ENCODE data around the gene CNGA3.

CNGA3 gene

GRCh38 chr2:98308532-98308931 lies 37.7 kb upstream of the CNGA3 start:
- Histone ChIP-seq H3K4me1 (ENCODE audit: control insufficient read depth in 1 of 2, insufficient read depth in 2 of 2, low read length in 2 of 2) (no peaks in the 10 kb centered on the region), H3K4me2 (ENCODE audit: low read length) (no peak overlapping the region), H2AFZ (ENCODE audit: insufficient read depth, low read length, poor library complexity) (no peak overlapping the region), H2BK120ac (ENCODE audit: insufficient read depth, low read length, poor library complexity) (no peak overlapping the region), H3K27ac (ENCODE audit: low read depth, low read length) (no peak overlapping the region), H2BK12ac (ENCODE audit: low read length) (no peak overlapping the region), H4K8ac (ENCODE audit: low read depth, low read length) (no peak overlapping the region), H3K9ac (ENCODE audit: low read length) (no peak overlapping the region), H3K14ac (ENCODE audit: low read length) (no peak overlapping the region), H3K36me3 (ENCODE audit: control insufficient read depth in 1 of 2, insufficient read depth in 2 of 2, low read length in 2 of 2) (no peaks in the 10 kb centered on the region), H3K4ac (ENCODE audit: low read depth, low read length) (no peak overlapping the region), H4K12ac (ENCODE audit: low read depth, low read length) (no peak overlapping the region), H3K79me2 (ENCODE audit: control insufficient read depth, insufficient read depth, low read length, poor library complexity) (no peaks in the 10 kb centered on the region), H4K91ac (ENCODE audit: low read depth, low read length) (no peak overlapping the region), H2BK5ac (ENCODE audit: low read depth, low read length, poor library complexity) (no peak overlapping the region), H3K18ac (ENCODE audit: low read length) (no peak overlapping the region), H3K9me3 (ENCODE audit: insufficient read depth, low read depth, low read length) (peaks cover 2% of the 10 kb centered on the region), H3K79me1 (ENCODE audit: low read length) (no peaks in the 10 kb centered on the region), H3K4me3 (ENCODE audit: low read depth, low read length) (peak overlapping the region; percentile 46), H3K27me3 (ENCODE audit: insufficient read depth, low read length) (no peaks in the 10 kb centered on the region), H3K23ac (ENCODE audit: low read length) (no peak overlapping the region), H2AK5ac (ENCODE audit: low read length) (no peak overlapping the region)
- WGBS (ENCODE audit: extremely low coverage, insufficient coverage, insufficient read length): no CpG with 5 or more reads among the region's 4 CpGs
- DNase-seq: peak; percentile 45 to 49

GRCh38 chr2:98309580-98309979 lies 36.7 kb upstream of the CNGA3 start:
- no peak overlapping the region for H3K4me2 ChIP-seq (ENCODE audit: low read length)
- H2BK12ac ChIP-seq (ENCODE audit: low read length): no peak overlapping the region
- no peak overlapping the region for H4K91ac ChIP-seq (ENCODE audit: low read depth, low read length)
- no peaks in the 10 kb centered on the region for H3K79me1 ChIP-seq (ENCODE audit: low read length)
- no peaks in the 10 kb centered on the region for H3K79me2 ChIP-seq (ENCODE audit: control insufficient read depth, insufficient read depth, low read length, poor library complexity)
- no peak overlapping the region for H3K27ac ChIP-seq (ENCODE audit: low read depth, low read length)
- DNase-seq: no peak
- no peak overlapping the region for H2BK5ac ChIP-seq (ENCODE audit: low read depth, low read length, poor library complexity)
- H3K4ac ChIP-seq (ENCODE audit: low read depth, low read length): no peak overlapping the region
- H3K9ac ChIP-seq (ENCODE audit: low read length): no peak overlapping the region
- no peak overlapping the region for H2AK5ac ChIP-seq (ENCODE audit: low read length)
- no peak overlapping the region for H3K4me3 ChIP-seq (ENCODE audit: low read depth, low read length)
- no peaks in the 10 kb centered on the region for H3K27me3 ChIP-seq (ENCODE audit: insufficient read depth, low read length)
- no peaks in the 10 kb centered on the region for H3K4me1 ChIP-seq (ENCODE audit: control insufficient read depth in 1 of 2, insufficient read depth in 2 of 2, low read length in 2 of 2)
- H2AFZ ChIP-seq (ENCODE audit: insufficient read depth, low read length, poor library complexity): no peak overlapping the region
- H3K23ac ChIP-seq (ENCODE audit: low read length): no peak overlapping the region
- no peak overlapping the region for H4K8ac ChIP-seq (ENCODE audit: low read depth, low read length)
- no peaks in the 10 kb centered on the region for H3K36me3 ChIP-seq (ENCODE audit: control insufficient read depth in 1 of 2, insufficient read depth in 2 of 2, low read length in 2 of 2)
- H4K12ac ChIP-seq (ENCODE audit: low read depth, low read length): no peak overlapping the region
- no peak overlapping the region for H2BK120ac ChIP-seq (ENCODE audit: insufficient read depth, low read length, poor library complexity)
- no CpG with 5 or more reads among the region's 11 CpGs for WGBS (ENCODE audit: extremely low coverage, insufficient coverage, insufficient read length)
- no peak overlapping the region for H3K18ac ChIP-seq (ENCODE audit: low read length)
- peaks cover 2% of the 10 kb centered on the region for H3K9me3 ChIP-seq (ENCODE audit: insufficient read depth, low read depth, low read length)
- no peak overlapping the region for H3K14ac ChIP-seq (ENCODE audit: low read length)

GRCh38 chr2:98310010-98310409 lies 36.2 kb upstream of the CNGA3 start:
- Histone ChIP-seq H3K14ac (ENCODE audit: low read length) (no peak overlapping the region), H2AFZ (ENCODE audit: insufficient read depth, low read length, poor library complexity) (no peak overlapping the region), H2BK5ac (ENCODE audit: low read depth, low read length, poor library complexity) (no peak overlapping the region), H3K36me3 (ENCODE audit: control insufficient read depth in 1 of 2, insufficient read depth in 2 of 2, low read length in 2 of 2) (no peaks in the 10 kb centered on the region), H2AK5ac (ENCODE audit: low read length) (no peak overlapping the region), H3K23ac (ENCODE audit: low read length) (no peak overlapping the region), H3K4me1 (ENCODE audit: control insufficient read depth in 1 of 2, insufficient read depth in 2 of 2, low read length in 2 of 2) (no peaks in the 10 kb centered on the region), H4K12ac (ENCODE audit: low read depth, low read length) (no peak overlapping the region), H3K18ac (ENCODE audit: low read length) (no peak overlapping the region), H4K8ac (ENCODE audit: low read depth, low read length) (no peak overlapping the region), H3K9me3 (ENCODE audit: insufficient read depth, low read depth, low read length) (peaks cover 2% of the 10 kb centered on the region), H2BK120ac (ENCODE audit: insufficient read depth, low read length, poor library complexity) (no peak overlapping the region), H3K79me1 (ENCODE audit: low read length) (no peaks in the 10 kb centered on the region), H3K9ac (ENCODE audit: low read length) (no peak overlapping the region), H3K4ac (ENCODE audit: low read depth, low read length) (no peak overlapping the region), H3K4me2 (ENCODE audit: low read length) (no peak overlapping the region), H4K91ac (ENCODE audit: low read depth, low read length) (no peak overlapping the region), H3K4me3 (ENCODE audit: low read depth, low read length) (no peak overlapping the region), H3K27me3 (ENCODE audit: insufficient read depth, low read length) (no peaks in the 10 kb centered on the region), H3K79me2 (ENCODE audit: control insufficient read depth, insufficient read depth, low read length, poor library complexity) (no peaks in the 10 kb centered on the region), H3K27ac (ENCODE audit: low read depth, low read length) (no peak overlapping the region), H2BK12ac (ENCODE audit: low read length) (no peak overlapping the region)
- WGBS (ENCODE audit: extremely low coverage, insufficient coverage, insufficient read length): no CpG with 5 or more reads among the region's 4 CpGs
- DNase-seq: no peak

- Histone ChIP-seq H3K36me3 (ENCODE audit: control insufficient read depth in 1 of 2, insufficient read depth in 2 of 2, low read length in 2 of 2) (no peaks in the 10 kb centered on the region), H3K4me1 (ENCODE audit: control insufficient read depth in 1 of 2, insufficient read depth in 2 of 2, low read length in 2 of 2) (no peaks in the 10 kb centered on the region), H4K8ac (ENCODE audit: low read depth, low read length) (no peak overlapping the region), H3K4me3 (ENCODE audit: low read depth, low read length) (no peak overlapping the region), H3K9me3 (ENCODE audit: insufficient read depth, low read depth, low read length) (peaks cover 2% of the 10 kb centered on the region), H3K4ac (ENCODE audit: low read depth, low read length) (no peak overlapping the region), H2BK120ac (ENCODE audit: insufficient read depth, low read length, poor library complexity) (no peak overlapping the region), H2AFZ (ENCODE audit: insufficient read depth, low read length, poor library complexity) (no peak overlapping the region), H2BK12ac (ENCODE audit: low read length) (no peak overlapping the region), H2BK5ac (ENCODE audit: low read depth, low read length, poor library complexity) (no peak overlapping the region), H3K18ac (ENCODE audit: low read length) (no peak overlapping the region), H3K9ac (ENCODE audit: low read length) (no peak overlapping the region), H3K27ac (ENCODE audit: low read depth, low read length) (no peak overlapping the region), H3K79me1 (ENCODE audit: low read length) (no peaks in the 10 kb centered on the region), H3K23ac (ENCODE audit: low read length) (no peak overlapping the region), H3K14ac (ENCODE audit: low read length) (no peak overlapping the region), H4K12ac (ENCODE audit: low read depth, low read length) (no peak overlapping the region), H4K91ac (ENCODE audit: low read depth, low read length) (no peak overlapping the region), H3K79me2 (ENCODE audit: control insufficient read depth, insufficient read depth, low read length, poor library complexity) (no peaks in the 10 kb centered on the region), H2AK5ac (ENCODE audit: low read length) (no peak overlapping the region), H3K4me2 (ENCODE audit: low read length) (no peak overlapping the region), H3K27me3 (ENCODE audit: insufficient read depth, low read length) (no peaks in the 10 kb centered on the region)
- no CpG with 5 or more reads among the region's 3 CpGs for WGBS (ENCODE audit: extremely low coverage, insufficient coverage, insufficient read length)
- DNase-seq: peak in 1 of 2 donors; percentile 51
These were observed 35.2 kb upstream of the CNGA3 start for GRCh38 chr2:98311090-98311489.
